H9 (cell line): ENCODE results near the gene MYOZ3. TPM values are rescaled to one million over a fixed set of nuclear protein-coding genes. Genes with fewer than 3 reads are reported as not detected.

ENCODE experiments used
- DNase-seq: peaks from one replicate; pipeline ENCODE4 v3.0.0-alpha.2; 2017
- H2AFZ ChIP-seq: one replicate; pipeline ENCODE4 v1.6.1; 2013; ENCODE audit warnings: mild to moderate bottlenecking, low read length, control low read depth, moderate library complexity
- H2AK5ac ChIP-seq: 2 replicates; pipeline ENCODE4 v1.6.1; 2013; ENCODE audit warnings: low read length, control low read depth, mixed read lengths; ENCODE audit not compliant: insufficient read length
- H2BK120ac ChIP-seq: one replicate; pipeline ENCODE4 v1.6.1; 2013; ENCODE audit warnings: low read depth, mild to moderate bottlenecking, low read length, control low read depth, inconsistent platforms; ENCODE audit not compliant: poor library complexity, severe bottlenecking
- H2BK12ac ChIP-seq: 2 replicates; pipeline ENCODE4 v1.6.1; 2013; ENCODE audit warnings: low read length, control low read depth, mixed read lengths, low read depth; ENCODE audit not compliant: insufficient read length
- H2BK15ac ChIP-seq: 2 replicates; pipeline ENCODE4 v1.6.1; 2013; ENCODE audit warnings: low read depth, low read length, control low read depth
- H2BK20ac ChIP-seq: one replicate; pipeline ENCODE4 v1.6.1; 2013; ENCODE audit warnings: low read depth, mild to moderate bottlenecking, low read length, control low read depth, inconsistent platforms; ENCODE audit not compliant: poor library complexity, severe bottlenecking
- H2BK5ac ChIP-seq: 2 replicates; pipeline ENCODE4 v1.6.1; 2013; ENCODE audit warnings: low read length, control low read depth, mixed read lengths; ENCODE audit not compliant: insufficient read length
- H3K14ac ChIP-seq: 2 replicates; pipeline ENCODE4 v1.6.1; 2013; ENCODE audit warnings: low read length, control low read depth; ENCODE audit not compliant: insufficient read depth
- H3K18ac ChIP-seq: 2 replicates; pipeline ENCODE4 v1.6.1; 2013; ENCODE audit warnings: low read depth, mild to moderate bottlenecking, mixed read lengths, low read length, control low read depth; ENCODE audit not compliant: insufficient read length
- H3K23ac ChIP-seq: 2 replicates; pipeline ENCODE4 v1.6.1; 2013; ENCODE audit warnings: low read length, control low read depth, mixed read lengths, low read depth; ENCODE audit not compliant: insufficient read length
- H3K23me2 ChIP-seq: 2 replicates; pipeline ENCODE4 v1.6.1; 2013; ENCODE audit warnings: low read depth, mild to moderate bottlenecking, mixed read lengths, low read length, control low read depth; ENCODE audit not compliant: insufficient read length, poor library complexity, severe bottlenecking
- H3K27ac ChIP-seq: 2 replicates; pipeline ENCODE4 v1.5.1; 2013; ENCODE audit warnings: low read length, control low read depth, mixed read lengths, low read depth; ENCODE audit not compliant: insufficient read length
- H3K27me3 ChIP-seq: 2 replicates; pipeline ENCODE4 v1.6.1; 2013; ENCODE audit warnings: low read length, control low read depth, inconsistent platforms; ENCODE audit not compliant: insufficient read depth
- H3K4ac ChIP-seq: 2 replicates; pipeline ENCODE4 v1.6.1; 2013; ENCODE audit warnings: low read depth, mild to moderate bottlenecking, control low read depth, inconsistent platforms, low read length, moderate library complexity
- H3K4me1 ChIP-seq: 2 replicates; pipeline ENCODE4 v1.6.1; 2013; ENCODE audit warnings: low read length, control low read depth, inconsistent platforms; ENCODE audit not compliant: insufficient read depth
- H3K4me2 ChIP-seq: 2 replicates; pipeline ENCODE4 v1.6.1; 2013; ENCODE audit warnings: low read length, control low read depth, mixed read lengths; ENCODE audit not compliant: insufficient read length, insufficient read depth
- H3K56ac ChIP-seq: 2 replicates; pipeline ENCODE4 v1.6.1; 2013; ENCODE audit warnings: low read depth, mild to moderate bottlenecking, mixed read lengths, low read length, control low read depth; ENCODE audit not compliant: insufficient read length
- H3K79me1 ChIP-seq: 2 replicates; pipeline ENCODE4 v1.6.1; 2013; ENCODE audit warnings: low read depth, mild to moderate bottlenecking, moderate library complexity, low read length, control low read depth, inconsistent platforms; ENCODE audit not compliant: insufficient read depth, poor library complexity, severe bottlenecking
- H3K79me2 ChIP-seq: 2 replicates; pipeline ENCODE4 v1.6.1; 2013; ENCODE audit warnings: low read length, control low read depth, inconsistent platforms; ENCODE audit not compliant: insufficient read depth
- H3K9ac ChIP-seq: 2 replicates; pipeline ENCODE4 v1.6.1; 2013; ENCODE audit warnings: low read length, control low read depth, mixed read lengths; ENCODE audit not compliant: insufficient read length; ENCODE audit errors: extremely low read depth
- H3K9me3 ChIP-seq: one replicate; pipeline ENCODE4 v1.6.1; 2013; ENCODE audit warnings: low read depth, low read length, inconsistent platforms; ENCODE audit not compliant: control insufficient read depth
- H3T11ph ChIP-seq: one replicate; pipeline ENCODE4 v1.6.1; 2013; ENCODE audit warnings: mild to moderate bottlenecking, low read length, control low read depth, inconsistent platforms
- H4K20me1 ChIP-seq: one replicate; pipeline ENCODE4 v1.6.1; 2013; ENCODE audit not compliant: control insufficient read depth, insufficient read length, insufficient read depth
- H4K5ac ChIP-seq: 2 replicates; pipeline ENCODE4 v1.6.1; 2013; ENCODE audit warnings: low read depth, mild to moderate bottlenecking, mixed read lengths, low read length, control low read depth; ENCODE audit not compliant: insufficient read length
- H4K8ac ChIP-seq: replicated peaks from 2 replicates; pipeline ENCODE4 v1.6.1; 2013; ENCODE audit warnings: low read length, control low read depth, mixed read lengths, low read depth; ENCODE audit not compliant: insufficient read length
- H4K91ac ChIP-seq: 2 replicates; pipeline ENCODE4 v1.6.1; 2013; ENCODE audit warnings: low read depth, mild to moderate bottlenecking, moderate library complexity, mixed read lengths, low read length, control low read depth; ENCODE audit not compliant: insufficient read length
- H3K27ac Mint-ChIP-seq, 3 experiments: 2 replicates in 2 of 3; 3 replicates in 1 of 3; pipeline ENCODE4 v1.8.0; 2020 to 2021; ENCODE audit warnings: mixed read lengths in 3 of 3, mild to moderate bottlenecking in 1 of 3, moderate library complexity in 1 of 3
- H3K27me3 Mint-ChIP-seq: 2 replicates; pipeline ENCODE4 v1.8.0; 2021; ENCODE audit warnings: low read depth, mild to moderate bottlenecking, moderate library complexity, mixed read lengths
- H3K36me3 Mint-ChIP-seq, 3 experiments: 2 replicates in 2 of 3; 3 replicates in 1 of 3; pipeline ENCODE4 v1.8.0; 2020 to 2021; ENCODE audit warnings: low read depth in 3 of 3, mixed read lengths in 3 of 3; ENCODE audit not compliant: insufficient read depth in 1 of 3
- H3K4me1 Mint-ChIP-seq, 2 experiments: 2 replicates each; pipeline ENCODE4 v1.8.0; 2020; ENCODE audit warnings: mixed read lengths in 2 of 2
- H3K4me3 Mint-ChIP-seq, 2 experiments: 2 replicates in 1 of 2; 3 replicates in 1 of 2; pipeline ENCODE4 v1.8.0; 2020 to 2021; ENCODE audit warnings: mild to moderate bottlenecking in 2 of 2, mixed read lengths in 2 of 2, moderate library complexity in 1 of 2
- H3K9me3 Mint-ChIP-seq, 2 experiments: 2 replicates in 1 of 2; 3 replicates in 1 of 2; pipeline ENCODE4 v1.8.0; 2020; ENCODE audit warnings: mild to moderate bottlenecking in 2 of 2, mixed read lengths in 2 of 2, moderate library complexity in 1 of 2
- WGBS: extraction: QIAGEN DNeasy Blood & Tissue Kit; methylation state at CpG from one replicate; pipeline ENCODE4 v1.1.7; 2013; ENCODE audit warnings: missing lambda C conversion rate, low lambda C conversion rate, mixed read lengths; ENCODE audit not compliant: insufficient read length; ENCODE audit errors: extremely low coverage; 5-methylcytosine and 5-hydroxymethylcytosine counted together
- total RNA-seq: library from RNA; stranded (reverse); gene quantifications from 2 replicates; pipeline ENCODE4 v1.2.1, GENCODE V29; 2021
- TF ChIP-seq, protein P1 (sequence below): fragments of 200-600 bp; sonication (generic); conservative IDR thresholded peaks from 3 replicates; pipeline ENCODE4 v1.8.0; 2021; ENCODE audit warnings: antibody characterized with exemption, mild to moderate bottlenecking

Gene MYOZ3
- total RNA-seq, 1 experiment from 2014 or later: 18.1 TPM

- Histone ChIP-seq H2BK20ac (no peak overlapping the region), H3K27ac (no peak overlapping the region), H3K23ac (no peak overlapping the region), H2AFZ (no peak overlapping the region), H3K56ac (no peak overlapping the region), H4K20me1 (no peaks in the 10 kb centered on the region), H3K9ac (no peak overlapping the region), H3K79me2 (no peaks in the 10 kb centered on the region), H4K91ac (no peak overlapping the region), H3K4ac (no peak overlapping the region), H3K14ac (no peak overlapping the region), H3K79me1 (no peaks in the 10 kb centered on the region), H4K8ac (no peak overlapping the region), H3K18ac (no peak overlapping the region), H2BK12ac (no peak overlapping the region), H3K23me2 (peaks cover 4% of the 10 kb centered on the region), H3K27me3 (no peaks in the 10 kb centered on the region; the same call in 1 of the 2 replicates), H2BK5ac (no peak overlapping the region), H3T11ph (no peak overlapping the region), H3K9me3 (no peaks in the 10 kb centered on the region), H2AK5ac (no peak overlapping the region), H4K5ac (no peak overlapping the region), H2BK120ac (no peak overlapping the region), H3K4me2 (no peak overlapping the region), H3K4me1 (no peaks in the 10 kb centered on the region), H2BK15ac (no peak overlapping the region)
- Mint-ChIP-seq H3K27me3 (peaks cover 35% of the 10 kb centered on the region), H3K36me3 (no peaks in the 10 kb centered on the region), H3K9me3 (peaks cover 0 to 2% of the 10 kb centered on the region in 2 experiments; a peak in 2 of 5 replicates), H3K4me1 (peaks cover 23 to 42% of the 10 kb centered on the region in 2 experiments), H3K4me3 (no peak overlapping the region), H3K27ac (no peak overlapping the region)
- TF ChIP-seq, protein P1, sequence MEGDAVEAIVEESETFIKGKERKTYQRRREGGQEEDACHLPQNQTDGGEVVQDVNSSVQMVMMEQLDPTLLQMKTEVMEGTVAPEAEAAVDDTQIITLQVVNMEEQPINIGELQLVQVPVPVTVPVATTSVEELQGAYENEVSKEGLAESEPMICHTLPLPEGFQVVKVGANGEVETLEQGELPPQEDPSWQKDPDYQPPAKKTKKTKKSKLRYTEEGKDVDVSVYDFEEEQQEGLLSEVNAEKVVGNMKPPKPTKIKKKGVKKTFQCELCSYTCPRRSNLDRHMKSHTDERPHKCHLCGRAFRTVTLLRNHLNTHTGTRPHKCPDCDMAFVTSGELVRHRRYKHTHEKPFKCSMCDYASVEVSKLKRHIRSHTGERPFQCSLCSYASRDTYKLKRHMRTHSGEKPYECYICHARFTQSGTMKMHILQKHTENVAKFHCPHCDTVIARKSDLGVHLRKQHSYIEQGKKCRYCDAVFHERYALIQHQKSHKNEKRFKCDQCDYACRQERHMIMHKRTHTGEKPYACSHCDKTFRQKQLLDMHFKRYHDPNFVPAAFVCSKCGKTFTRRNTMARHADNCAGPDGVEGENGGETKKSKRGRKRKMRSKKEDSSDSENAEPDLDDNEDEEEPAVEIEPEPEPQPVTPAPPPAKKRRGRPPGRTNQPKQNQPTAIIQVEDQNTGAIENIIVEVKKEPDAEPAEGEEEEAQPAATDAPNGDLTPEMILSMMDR: no peak
- DNase-seq: no peak
- WGBS: no CpG with 5 or more reads among the region's 5 CpGs
These were observed 34.2 kb upstream of the MYOZ3 start for GRCh38 chr5:150626853-150627276.
